HepG2 (cell line): Measurements from ENCODE around the gene AKAIN1. TPM values are rescaled to one million over a fixed set of nuclear protein-coding genes. Genes with fewer than 3 reads are reported as not detected.

ENCODE experiments used
- AKNA ChIP-seq: sonication (generic); formaldehyde crosslinking; IDR thresholded peaks from 2 replicates; pipeline ENCODE4 v1.4.0; 2020; ENCODE audit warnings: missing genetic modification reagents, borderline replicate concordance
- CEBPG ChIP-seq: IDR thresholded peaks from 2 replicates; pipeline ENCODE4 v1.6.1; 2016
- HINFP ChIP-seq: sonication (generic); formaldehyde crosslinking; IDR thresholded peaks from 2 replicates; pipeline ENCODE4 v1.4.0; 2020; ENCODE audit warnings: low read depth, mild to moderate bottlenecking, missing genetic modification reagents
- HOXD1 ChIP-seq: sonication (generic); formaldehyde crosslinking; IDR thresholded peaks from 2 replicates; pipeline ENCODE4 v1.5.0; 2020; ENCODE audit warnings: missing genetic modification reagents
- NAIF1 ChIP-seq: sonication (generic); formaldehyde crosslinking; IDR thresholded peaks from 2 replicates; pipeline ENCODE4 v1.5.0; 2020; ENCODE audit warnings: mild to moderate bottlenecking, missing genetic modification reagents, borderline replicate concordance
- RFX1 ChIP-seq: fragments of 450-650 bp; IDR thresholded peaks from 2 replicates; pipeline ENCODE4 v1.6.1; 2017
- RORA ChIP-seq: sonication (generic); formaldehyde crosslinking; IDR thresholded peaks from 2 replicates; pipeline ENCODE4 v1.5.0; 2020; ENCODE audit warnings: mild to moderate bottlenecking, missing genetic modification reagents, moderate library complexity
- TFDP2 ChIP-seq: sonication (generic); formaldehyde crosslinking; IDR thresholded peaks from 2 replicates; pipeline ENCODE4 v1.4.0; 2020; ENCODE audit warnings: missing genetic modification reagents
- ZNF225 ChIP-seq: sonication (generic); formaldehyde crosslinking; IDR thresholded peaks from 2 replicates; pipeline ENCODE4 v1.4.0; 2020; ENCODE audit warnings: mild to moderate bottlenecking, missing genetic modification reagents
- ZNF318 ChIP-seq: sonication (generic); formaldehyde crosslinking; IDR thresholded peaks from 2 replicates; pipeline ENCODE4 v1.4.0; 2020; ENCODE audit warnings: mild to moderate bottlenecking, missing genetic modification reagents
- ZNF337 ChIP-seq: sonication (generic); formaldehyde crosslinking; IDR thresholded peaks from 2 replicates; pipeline ENCODE4 v1.5.1; 2020; ENCODE audit warnings: missing genetic modification reagents, low read depth, mild to moderate bottlenecking, borderline replicate concordance
- ZNF761 ChIP-seq: sonication (generic); formaldehyde crosslinking; conservative IDR thresholded peaks from 2 replicates; pipeline ENCODE4 v1.4.0; 2020; ENCODE audit warnings: mild to moderate bottlenecking, missing genetic modification reagents
- ZNF782 ChIP-seq: sonication (generic); formaldehyde crosslinking; IDR thresholded peaks from 2 replicates; pipeline ENCODE4 v1.4.0; 2020; ENCODE audit warnings: missing genetic modification reagents, mild to moderate bottlenecking, borderline replicate concordance
- polyA plus RNA-seq, 8 experiments: library from polyadenylated mRNA; depleted of rRNA in 3 of 8; stranded (reverse) in 7 of 8; unstranded in 1 of 8; fragments of >200 nt; fragmentation: Illumina TruSeq in 4 of 8; extraction: Trizol in 4 of 8; gene quantifications; 2 replicates each; pipeline versions ENCODE4 v1.2.1 to v1.2.3, GENCODE V29; 2011 to 2016; ENCODE audit warnings: low read depth in 4 of 8, missing spikeins in 1 of 8, mixed read lengths in 1 of 8; ENCODE audit not compliant: insufficient read depth in 1 of 8
- total RNA-seq, 5 experiments: library from RNA; depleted of rRNA; stranded (reverse); fragments of >200 nt; fragmentation: Illumina TruSeq; extraction: Trizol; gene quantifications; 2 replicates each; pipeline ENCODE4 v1.2.3, GENCODE V29; 2016; ENCODE audit warnings: low read depth in 1 of 5

Gene AKAIN1
- total and polyA plus RNA-seq, 2 of the 13 experiments (the other 11 are each of a cell fraction or from before 2014, with no cell fraction given) = not detected

GRCh38 chr18:5238371-5238976 is 41.4 kb upstream of the AKAIN1 start (continued):
- TF ChIP-seq HINFP (CRISPR knock-in tag) = no peak
- TF ChIP-seq TFDP2 = no peak
- TF ChIP-seq RORA (CRISPR knock-in tag) = 0 out of 2 replicates have a peak, but pooled peaks have one; percentile 39
- TF ChIP-seq CEBPG (CRISPR knock-in tag) = no peak
- TF ChIP-seq AKNA (CRISPR knock-in tag) = no peak
- TF ChIP-seq ZNF782 = no peak
- peak; percentile 43; the same call in 1 of the 2 replicates for TF ChIP-seq NAIF1 (CRISPR knock-in tag)
- 0 out of 2 replicates have a peak, but pooled peaks have one; percentile 9 for TF ChIP-seq ZNF337
- TF ChIP-seq ZNF318 (CRISPR knock-in tag) = no peak
- TF ChIP-seq ZNF225 (CRISPR knock-in tag) = no peak; the same call in 1 of the 2 replicates
- TF ChIP-seq ZNF761 (CRISPR knock-in tag) = no peak
- TF ChIP-seq RFX1 = no peak
- no peak for TF ChIP-seq HOXD1 (CRISPR knock-in tag)
